ENCODE measurements around the gene SLC24A5.

The SLC24A5 gene

GRCh38 chr15:48126667-48127355, 6.0 kb downstream of the SLC24A5 start:
- TF ChIP-seq FOXM1 (IDR thresholded peaks at IDR 0.05; ENCODE audit: borderline replicate concordance, low read depth): no peak
- TF ChIP-seq REST (IDR thresholded peaks at IDR 0.05; ENCODE audit: low read depth): no peak
- TF ChIP-seq ZBTB7A (IDR thresholded peaks at IDR 0.05; ENCODE audit: low read depth): no peak
- no peak for TF ChIP-seq MAX (IDR thresholded peaks at IDR 0.05)
- no peak for TF ChIP-seq TAF1 (IDR thresholded peaks at IDR 0.05; ENCODE audit: low read depth)
- TF ChIP-seq YY1 (IDR thresholded peaks at IDR 0.05; ENCODE audit: low read depth): no peak
- TF ChIP-seq EGR1 (IDR thresholded peaks at IDR 0.05): no peak
- no peak for TF ChIP-seq TEAD4 (IDR thresholded peaks at IDR 0.05)
- no peak for TF ChIP-seq RAD21 (IDR thresholded peaks at IDR 0.05; ENCODE audit: low read depth)

- no peak for TF ChIP-seq ZBTB7A (IDR thresholded peaks at IDR 0.05; ENCODE audit: low read depth)
- no peak for TF ChIP-seq MAX (IDR thresholded peaks at IDR 0.05)
- TF ChIP-seq REST (IDR thresholded peaks at IDR 0.05; ENCODE audit: low read depth): no peak
- no peak for TF ChIP-seq TAF1 (IDR thresholded peaks at IDR 0.05; ENCODE audit: low read depth)
- no peak for TF ChIP-seq TCF12 (IDR thresholded peaks at IDR 0.05; ENCODE audit: low read depth)
- no peak for TF ChIP-seq RAD21 (IDR thresholded peaks at IDR 0.05; ENCODE audit: low read depth)
- no peak for TF ChIP-seq TEAD4 (IDR thresholded peaks at IDR 0.05)
- TF ChIP-seq YY1 (IDR thresholded peaks at IDR 0.05; ENCODE audit: low read depth): no peak
- TF ChIP-seq CEBPB (IDR thresholded peaks at IDR 0.05): no peak
- TF ChIP-seq EGR1 (IDR thresholded peaks at IDR 0.05): no peak
- no peak for TF ChIP-seq CREB1 (IDR thresholded peaks at IDR 0.05; ENCODE audit: low read depth)
- no peak for TF ChIP-seq USF1 (IDR thresholded peaks at IDR 0.05)
- TF ChIP-seq NFIC (IDR thresholded peaks at IDR 0.05): no peak
- no peak for TF ChIP-seq EP300 (IDR thresholded peaks at IDR 0.05; ENCODE audit: borderline replicate concordance)
- TF ChIP-seq FOXM1 (IDR thresholded peaks at IDR 0.05; ENCODE audit: borderline replicate concordance, low read depth): no peak
These were observed 10.5 kb downstream of the SLC24A5 start for GRCh38 chr15:48131324-48131723.

- TF ChIP-seq REST (IDR thresholded peaks at IDR 0.05; ENCODE audit: low read depth): no peak
- no peak for TF ChIP-seq TAF1 (IDR thresholded peaks at IDR 0.05; ENCODE audit: low read depth)
- no peak for TF ChIP-seq TCF12 (IDR thresholded peaks at IDR 0.05; ENCODE audit: low read depth)
- no peak for TF ChIP-seq MAX (IDR thresholded peaks at IDR 0.05)
- no peak for TF ChIP-seq CEBPB (IDR thresholded peaks at IDR 0.05)
- no peak for TF ChIP-seq TEAD4 (IDR thresholded peaks at IDR 0.05)
- no peak for TF ChIP-seq USF1 (IDR thresholded peaks at IDR 0.05)
- no peak for TF ChIP-seq FOXM1 (IDR thresholded peaks at IDR 0.05; ENCODE audit: borderline replicate concordance, low read depth)
- no peak for TF ChIP-seq ZBTB7A (IDR thresholded peaks at IDR 0.05; ENCODE audit: low read depth)
- TF ChIP-seq EGR1 (IDR thresholded peaks at IDR 0.05): no peak
- TF ChIP-seq YY1 (IDR thresholded peaks at IDR 0.05; ENCODE audit: low read depth): no peak
- TF ChIP-seq RAD21 (IDR thresholded peaks at IDR 0.05; ENCODE audit: low read depth): no peak
- no peak for TF ChIP-seq EP300 (IDR thresholded peaks at IDR 0.05; ENCODE audit: borderline replicate concordance)
These were observed 12.1 kb downstream of the SLC24A5 start for GRCh38 chr15:48132874-48133273.

- no peak for TF ChIP-seq CREB1 (IDR thresholded peaks at IDR 0.05; ENCODE audit: low read depth)
- TF ChIP-seq REST (IDR thresholded peaks at IDR 0.05; ENCODE audit: low read depth): no peak
- TF ChIP-seq TEAD4 (IDR thresholded peaks at IDR 0.05): no peak
- no peak for TF ChIP-seq USF1 (IDR thresholded peaks at IDR 0.05)
- TF ChIP-seq CEBPB (IDR thresholded peaks at IDR 0.05): no peak
- no peak for TF ChIP-seq EGR1 (IDR thresholded peaks at IDR 0.05)
- no peak for TF ChIP-seq TAF1 (IDR thresholded peaks at IDR 0.05; ENCODE audit: low read depth)
- TF ChIP-seq NFIC (IDR thresholded peaks at IDR 0.05): no peak
- no peak for TF ChIP-seq EP300 (IDR thresholded peaks at IDR 0.05; ENCODE audit: borderline replicate concordance)
- no peak for TF ChIP-seq ZBTB7A (IDR thresholded peaks at IDR 0.05; ENCODE audit: low read depth)
- no peak for TF ChIP-seq YY1 (IDR thresholded peaks at IDR 0.05; ENCODE audit: low read depth)
- TF ChIP-seq MAX (IDR thresholded peaks at IDR 0.05): no peak
- no peak for TF ChIP-seq TCF12 (IDR thresholded peaks at IDR 0.05; ENCODE audit: low read depth)
- TF ChIP-seq RAD21 (IDR thresholded peaks at IDR 0.05; ENCODE audit: low read depth): no peak
- TF ChIP-seq FOXM1 (IDR thresholded peaks at IDR 0.05; ENCODE audit: borderline replicate concordance, low read depth): no peak
These were observed 23.1 kb downstream of the SLC24A5 start for GRCh38 chr15:48143856-48144255.

All from Ishikawa (cell line).